ENCODE results near the gene EPN1.
"Not testable (repeated sequence)": the region's sequence is repeated elsewhere in the genome, so short reads cannot be mapped to it uniquely, and the experiment has no call there.

Gene EPN1

GRCh38 chr19:55705972-55706371 is 30.9 kb downstream of the EPN1 start:
- TF ChIP-seq CTCF (IDR thresholded peaks at IDR 0.05; ENCODE audit: low read depth, low read length), result no peak
- H3K4me3 ChIP-seq (ENCODE audit: low read depth, low read length), result no peak overlapping the region

DNA sequence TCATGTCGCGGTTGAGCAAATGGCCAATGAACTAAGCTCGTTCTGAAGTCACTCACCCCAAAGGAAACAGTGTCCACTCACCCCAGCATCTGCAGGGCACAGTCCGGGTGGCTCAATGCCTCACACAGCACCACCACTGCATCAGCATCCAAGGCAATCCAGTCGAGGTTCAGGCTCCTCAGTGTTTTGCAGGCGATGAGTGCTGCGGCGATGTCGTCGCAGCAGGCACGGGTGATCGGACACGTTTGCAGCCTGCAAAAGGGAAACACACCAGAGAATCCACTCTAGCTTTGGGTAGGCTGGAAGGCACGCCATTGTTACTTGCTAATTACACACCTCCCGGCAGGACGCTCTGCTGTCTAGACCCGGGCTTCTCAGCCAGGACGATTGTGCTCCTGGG is 36.7 kb downstream of the EPN1 start:
- no peak for TF ChIP-seq CTCF (IDR thresholded peaks at IDR 0.05; ENCODE audit: low read depth, low read length)
- no peak overlapping the region for H3K4me3 ChIP-seq (ENCODE audit: low read depth, low read length)

GRCh38 chr19:55712804-55713631 is 38.0 kb downstream of the EPN1 start:
- TF ChIP-seq CTCF (IDR thresholded peaks at IDR 0.05; ENCODE audit: low read depth, low read length), result no peak
- no peak overlapping the region for H3K4me3 ChIP-seq (ENCODE audit: low read depth, low read length)

GRCh38 chr19:55716531-55716930 is 41.5 kb downstream of the EPN1 start:
- no peak for TF ChIP-seq CTCF (IDR thresholded peaks at IDR 0.05; ENCODE audit: low read depth, low read length)
- H3K4me3 ChIP-seq (ENCODE audit: low read depth, low read length), result no peak overlapping the region

- TF ChIP-seq CTCF (IDR thresholded peaks at IDR 0.05; ENCODE audit: low read depth, low read length), result no peak
- no peak overlapping the region for H3K4me3 ChIP-seq (ENCODE audit: low read depth, low read length)
Observed at GRCh38 chr19:55717251-55717650, 42.2 kb downstream of the EPN1 start.

GRCh38 chr19:55717879-55718711 is 43.1 kb downstream of the EPN1 start:
- not testable (repeated sequence) for H3K4me3 ChIP-seq (ENCODE audit: low read depth, low read length)

DNA sequence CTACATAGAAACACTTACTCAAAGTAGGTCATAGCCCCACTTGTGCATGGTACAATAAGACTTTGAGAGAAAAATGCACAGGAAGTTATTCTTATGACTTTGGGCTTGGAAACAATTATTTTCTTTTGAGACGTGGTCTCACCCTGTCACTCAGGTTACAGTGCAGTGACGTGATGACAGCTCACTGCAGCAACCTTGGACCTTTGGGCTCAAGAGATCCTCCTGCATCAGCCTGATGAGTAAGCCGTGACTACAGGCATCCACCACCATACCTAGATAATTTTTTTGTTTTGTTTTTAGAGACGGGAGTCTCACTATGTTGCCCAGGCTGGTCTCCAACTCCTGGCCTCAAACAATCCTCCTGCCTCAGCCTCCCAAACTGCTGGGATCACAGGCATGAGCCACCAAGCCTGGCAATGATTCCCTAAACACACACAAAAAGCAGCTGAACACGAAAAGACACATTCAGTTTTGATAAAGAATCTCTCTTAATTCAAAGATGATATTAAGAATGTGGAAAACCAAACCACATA is 45.3 kb downstream of the EPN1 start:
- no peak for TF ChIP-seq CTCF (IDR thresholded peaks at IDR 0.05; ENCODE audit: low read depth, low read length)

More for the DNA sequence above, 45.3 kb downstream of the EPN1 start:
- H3K4me3 ChIP-seq (ENCODE audit: low read depth, low read length), result no peak overlapping the region
